Hepatic stellate cell (primary cell): Measurements from ENCODE around the gene TOM1L1.
A peak's percentile ranks its signal among the peaks of the same experiment; 100 is the strongest.
"Not testable (repeated sequence)": the region's sequence is repeated elsewhere in the genome, so short reads cannot be mapped to it uniquely, and the experiment has no call there.

Experiments used
- DNase-seq: peaks from one replicate; pipeline ENCODE4 v3.0.0; 2011; ENCODE audit warnings: low spot score

Gene TOM1L1

GRCh38 chr17:54900457-54901229 is at the start of gene TOM1L1:
Gene TOM1L1 (plus strand): TSS chr17:54900852. CDS start chr17:54900866, 14 bp downstream.
- DNase-seq, result peak; percentile 72

DNA sequence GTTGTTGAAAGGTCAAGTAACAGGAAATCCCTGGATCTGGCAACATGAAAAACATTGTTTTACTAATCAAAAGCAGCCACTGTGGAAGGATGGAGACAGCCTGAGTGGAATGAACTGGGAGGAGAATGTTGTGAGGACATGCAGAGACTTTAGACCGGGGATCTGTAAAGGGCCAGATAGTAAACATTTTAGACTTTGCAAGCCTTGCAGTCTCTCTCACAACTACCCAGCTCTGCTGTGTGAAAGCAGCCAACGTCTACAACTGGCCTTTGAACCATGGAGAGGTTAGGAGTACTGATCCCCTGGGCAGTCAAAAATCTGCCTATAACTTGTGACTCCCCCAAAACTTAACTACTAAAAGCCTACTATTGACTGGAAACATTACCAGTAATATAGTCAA is 41.5 kb upstream of the TOM1L1 start:
- no peak for DNase-seq

- no peak for DNase-seq
These were observed 39.8 kb upstream of the TOM1L1 start for GRCh38 chr17:54860617-54861470.

GRCh38 chr17:54861471-54861983 is 39.1 kb upstream of the TOM1L1 start:
- DNase-seq, result no peak

DNA sequence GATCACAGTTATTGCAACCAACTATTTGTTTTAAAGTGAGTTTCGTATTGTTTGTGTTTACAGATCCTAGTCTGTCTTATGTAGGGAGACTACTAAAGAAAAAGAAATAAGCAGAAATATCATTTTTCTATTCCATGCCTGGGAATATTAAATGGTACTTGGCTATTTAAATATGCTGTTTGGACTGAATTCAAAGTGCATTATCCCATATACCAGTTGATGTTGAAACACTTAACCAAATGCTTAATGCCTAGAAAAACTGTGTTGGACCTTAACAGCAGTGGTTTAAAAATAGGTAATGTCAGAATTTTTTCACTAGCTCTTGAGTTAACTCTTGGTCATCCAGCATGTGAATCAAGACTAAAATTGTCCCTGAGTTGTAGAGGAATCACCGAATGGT is 37.5 kb upstream of the TOM1L1 start:
- no peak for DNase-seq

DNA sequence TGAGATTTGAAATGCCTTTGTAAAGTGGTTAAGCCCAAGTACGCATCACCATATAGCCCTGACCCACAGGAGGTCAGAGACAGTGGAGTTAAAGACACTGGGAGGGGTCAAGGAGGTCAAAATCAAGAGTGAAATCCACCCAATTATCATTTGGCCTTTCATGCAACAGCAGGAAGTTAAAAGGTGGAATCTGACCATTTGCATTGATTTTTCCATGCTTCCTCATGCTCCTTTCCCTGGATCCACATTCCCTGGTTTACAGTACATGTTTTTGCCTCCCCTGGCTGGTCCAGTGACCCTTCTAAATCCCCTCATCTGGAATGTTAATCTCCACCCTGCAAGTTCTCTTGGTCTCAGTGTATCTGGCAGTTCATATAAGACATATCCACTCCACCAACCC is 36.6 kb upstream of the TOM1L1 start:
- DNase-seq, result no peak

DNA sequence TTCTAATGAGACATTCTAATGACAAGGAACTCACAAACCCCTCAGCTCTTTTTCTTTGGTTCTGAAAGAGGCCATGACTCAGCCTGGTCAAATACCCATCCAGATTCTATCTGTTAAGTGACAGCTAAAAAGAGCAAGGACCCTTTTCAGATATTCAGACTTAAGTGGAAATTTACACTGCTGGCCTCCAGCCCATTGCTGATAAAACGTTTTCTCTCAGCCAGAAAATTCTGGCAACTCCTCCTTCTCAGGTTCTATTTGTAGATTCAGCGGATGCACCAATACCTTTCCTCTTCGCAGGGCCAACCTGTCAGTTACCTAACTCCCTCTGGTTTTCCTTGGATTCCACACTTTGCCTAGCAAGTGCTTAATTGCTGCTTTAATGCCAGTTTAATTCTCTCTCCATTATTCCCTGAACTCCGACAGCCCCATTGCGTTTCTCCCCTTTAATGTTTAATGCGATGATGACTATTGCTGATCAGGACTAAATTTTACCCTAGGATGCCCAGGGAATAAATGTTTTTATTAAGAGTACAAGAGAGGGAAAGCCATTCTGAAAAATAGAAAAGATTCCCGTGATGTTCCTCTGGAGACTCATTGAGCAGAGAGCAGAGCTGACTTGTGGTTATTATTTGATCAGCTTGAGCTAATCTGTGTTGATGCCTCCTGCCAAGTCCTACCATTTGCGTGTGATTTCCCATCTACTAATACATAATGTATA is 35.9 kb upstream of the TOM1L1 start:
- no peak for DNase-seq

- DNase-seq, result no peak
These were observed 33.0 kb upstream of the TOM1L1 start for GRCh38 chr17:54867634-54868033.

GRCh38 chr17:54870671-54871175 is 29.9 kb upstream of the TOM1L1 start:
- DNase-seq, result no peak

- DNase-seq, result not testable (repeated sequence)
These were observed 24.7 kb upstream of the TOM1L1 start for GRCh38 chr17:54875906-54876305.

DNA sequence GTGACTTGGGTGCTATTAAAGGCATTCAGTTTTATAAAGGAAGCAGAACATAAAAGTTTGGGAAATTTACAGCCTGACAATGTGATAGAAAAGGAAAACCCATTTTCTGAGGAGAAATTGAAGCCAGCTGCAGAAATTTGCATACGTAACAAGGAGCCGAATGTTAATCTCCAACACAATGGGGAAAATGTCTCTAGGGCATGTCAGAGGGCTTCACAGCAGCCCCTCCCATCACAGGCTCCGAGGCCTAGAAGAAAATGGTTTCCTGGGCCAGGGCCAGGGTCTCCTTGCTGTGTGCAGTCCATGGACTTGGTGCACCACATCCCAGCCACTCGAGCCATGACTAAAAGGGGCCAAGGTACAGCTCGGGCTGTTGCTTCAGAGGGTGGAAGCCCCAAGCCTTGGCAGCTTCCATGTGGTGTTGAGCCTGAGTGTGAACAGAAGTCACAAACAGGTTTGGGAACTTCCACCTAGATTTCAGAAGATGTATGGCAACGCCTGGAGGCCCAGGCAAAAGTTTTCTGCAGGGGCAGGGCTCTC is 23.9 kb upstream of the TOM1L1 start:
- no peak for DNase-seq

GRCh38 chr17:54881255-54881972 is 19.2 kb upstream of the TOM1L1 start:
- no peak for DNase-seq

- DNase-seq, result no peak
These were observed 18.3 kb upstream of the TOM1L1 start for GRCh38 chr17:54882371-54882770.

DNA sequence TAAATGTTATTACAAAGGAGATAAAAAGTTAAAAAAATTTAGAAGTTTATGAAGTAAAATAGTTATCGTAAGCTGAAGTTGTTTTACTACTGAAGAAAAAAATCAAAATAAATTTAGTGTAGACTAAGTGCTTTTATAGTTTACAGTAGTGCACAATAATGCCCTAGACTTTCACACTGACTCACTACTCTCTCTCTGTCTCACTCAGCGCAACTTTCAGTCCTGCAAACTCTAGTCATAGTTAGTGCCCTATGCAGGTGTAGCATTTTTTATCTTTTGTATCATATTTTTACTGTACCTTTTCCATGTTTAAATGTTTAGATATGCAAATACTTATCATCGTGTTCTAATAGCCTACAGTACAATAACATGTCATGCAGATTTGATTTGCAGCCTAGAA is 17.7 kb upstream of the TOM1L1 start:
- DNase-seq, result no peak

- DNase-seq, result no peak
These were observed 16.7 kb upstream of the TOM1L1 start for GRCh38 chr17:54883939-54884338.

- DNase-seq, result no peak
These were observed 12.9 kb upstream of the TOM1L1 start for GRCh38 chr17:54887787-54888186.

DNA sequence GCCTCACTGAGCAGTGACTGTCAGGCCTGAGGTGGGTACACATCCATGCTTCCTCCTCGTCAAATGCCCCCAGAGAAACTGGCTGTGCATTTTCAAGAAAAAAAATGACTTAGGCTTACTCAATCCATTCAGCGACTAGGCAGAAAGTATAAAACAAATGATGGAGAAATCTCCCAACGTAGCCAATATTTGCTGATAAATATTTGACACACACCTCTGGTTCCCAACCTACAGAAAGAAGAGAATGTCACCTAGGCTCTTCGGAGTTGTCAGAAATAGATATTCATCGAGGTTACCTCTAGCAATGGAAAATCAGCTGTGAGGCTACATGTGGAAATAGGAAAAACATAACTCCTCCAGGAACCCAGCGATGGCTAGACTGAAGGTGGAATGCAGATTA is 12.4 kb upstream of the TOM1L1 start:
- DNase-seq, result no peak

DNA sequence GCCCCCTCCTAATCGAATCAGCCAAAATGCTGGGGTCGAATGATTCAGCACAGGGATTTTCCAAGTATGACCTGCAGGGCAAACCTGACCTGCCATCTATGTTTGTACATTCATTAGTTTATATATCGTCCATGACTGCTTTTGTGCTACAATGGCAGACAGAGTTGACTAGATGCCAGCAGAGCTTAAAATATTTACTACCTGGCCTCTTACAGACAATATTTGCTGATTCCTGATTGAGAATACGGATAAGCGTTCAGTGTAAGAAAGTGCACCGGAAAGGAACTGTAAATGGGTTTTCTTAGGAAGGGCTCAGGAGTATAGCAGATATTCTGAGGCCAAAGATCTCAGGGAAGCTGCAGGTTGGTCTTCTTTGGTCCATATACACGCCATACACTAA is 11.7 kb upstream of the TOM1L1 start:
- DNase-seq, result no peak

DNA sequence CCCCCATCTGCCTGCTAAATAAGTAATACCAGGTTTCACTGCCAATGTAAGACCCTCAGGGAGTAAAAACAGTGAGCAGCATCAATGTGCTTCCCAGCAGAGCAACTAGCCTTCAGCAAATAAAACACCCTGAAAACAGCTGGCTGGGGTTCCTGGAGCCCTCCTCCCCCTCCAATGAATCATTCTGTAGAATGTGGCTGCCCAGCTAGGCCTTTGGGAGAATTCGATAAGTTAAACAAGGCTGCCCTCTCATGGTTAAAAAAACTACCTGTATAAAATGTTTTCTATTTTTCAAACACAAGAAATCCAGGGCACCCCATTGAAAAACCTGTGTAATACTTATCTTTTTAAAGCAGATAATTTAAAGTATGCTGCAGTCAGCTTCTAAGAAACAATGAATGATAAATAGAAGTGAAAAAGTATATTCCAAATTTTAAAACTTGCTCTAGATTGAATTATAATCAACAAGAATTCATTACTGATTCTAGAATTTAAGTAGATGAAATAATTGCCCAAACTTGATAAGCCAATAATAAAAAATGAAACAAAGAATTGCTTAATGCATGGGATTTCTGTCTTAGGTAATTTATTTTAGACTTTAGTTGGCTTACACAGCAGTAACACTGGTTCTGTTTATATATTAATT is 9.4 kb upstream of the TOM1L1 start:
- DNase-seq, result peak; percentile 75

DNA sequence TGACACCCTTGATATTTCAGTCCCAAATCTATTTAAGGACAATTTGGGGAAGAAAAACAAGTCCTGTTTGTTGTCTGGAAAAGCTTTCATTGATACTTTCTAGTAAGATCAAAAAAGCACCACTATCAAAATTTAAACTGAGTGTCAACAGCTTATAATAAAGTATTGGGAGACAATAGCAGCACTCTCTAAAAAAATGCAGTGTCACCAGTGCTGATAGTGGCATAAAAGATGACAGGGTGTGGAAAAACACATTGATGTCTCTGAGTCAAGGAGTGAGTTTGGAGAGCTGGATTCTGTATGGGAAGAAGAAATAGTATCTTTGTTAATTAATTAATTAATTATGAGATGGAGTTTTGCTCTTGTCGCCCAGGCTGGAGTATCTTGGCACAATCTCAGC is 8.3 kb upstream of the TOM1L1 start:
- no peak for DNase-seq

GRCh38 chr17:54898576-54898975 is 2.1 kb upstream of the TOM1L1 start:
- DNase-seq, result no peak
